GM19351 (cell line): Measurements from ENCODE around the gene DDX43.
A peak's percentile ranks its signal among the peaks of the same experiment; 100 is the strongest.
"Not testable (repeated sequence)": the region's sequence is repeated elsewhere in the genome, so short reads cannot be mapped to it uniquely, and the experiment has no call there.

Source experiments
- ATAC-seq: cut with Tn5 transposase; IDR thresholded peaks from one replicate; pipeline ENCODE4 v1.9.1; 2021; ENCODE audit warnings: mild to moderate bottlenecking, moderate library complexity; ENCODE audit not compliant: unreplicated experiment

Gene DDX43

GRCh38 chr6:73394577-73395354, at the start of gene DDX43:
DDX43 (plus strand) TSS chr6:73394828; CDS start chr6:73394906, 78 bp downstream.
- no peak for ATAC-seq

DNA sequence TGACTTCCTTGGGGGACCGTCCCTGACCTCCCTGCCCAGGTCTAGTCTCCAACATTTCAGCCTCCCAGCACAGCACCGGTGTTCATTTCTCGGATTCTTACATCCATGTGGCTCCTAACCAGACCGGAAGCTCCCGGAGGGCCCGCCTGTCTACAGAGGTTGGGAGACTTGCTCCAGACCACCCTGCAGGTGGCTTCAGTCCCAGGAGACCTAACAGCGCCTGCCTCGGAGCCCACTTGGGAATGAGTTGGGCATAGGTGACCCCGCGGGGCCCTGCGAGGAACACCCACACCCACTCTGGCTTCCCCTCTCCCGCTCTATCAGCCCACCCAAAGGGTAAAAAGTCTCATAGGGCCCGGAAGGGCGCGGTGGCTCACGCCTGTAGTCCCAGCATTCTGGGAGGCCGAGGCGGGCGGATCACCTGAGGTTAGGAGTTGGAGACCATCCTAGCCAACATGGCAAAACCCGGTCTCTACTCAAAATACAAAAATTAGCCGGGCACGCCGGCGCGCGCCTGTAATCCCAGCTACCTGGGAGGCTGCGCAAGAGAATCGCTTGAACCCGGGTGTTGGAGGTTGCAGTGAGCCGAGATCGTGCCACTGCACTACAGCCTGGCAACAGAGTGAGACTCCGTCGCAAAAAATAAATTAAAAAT, 46.0 kb upstream of the DDX43 start:
- ATAC-seq: no peak

DNA sequence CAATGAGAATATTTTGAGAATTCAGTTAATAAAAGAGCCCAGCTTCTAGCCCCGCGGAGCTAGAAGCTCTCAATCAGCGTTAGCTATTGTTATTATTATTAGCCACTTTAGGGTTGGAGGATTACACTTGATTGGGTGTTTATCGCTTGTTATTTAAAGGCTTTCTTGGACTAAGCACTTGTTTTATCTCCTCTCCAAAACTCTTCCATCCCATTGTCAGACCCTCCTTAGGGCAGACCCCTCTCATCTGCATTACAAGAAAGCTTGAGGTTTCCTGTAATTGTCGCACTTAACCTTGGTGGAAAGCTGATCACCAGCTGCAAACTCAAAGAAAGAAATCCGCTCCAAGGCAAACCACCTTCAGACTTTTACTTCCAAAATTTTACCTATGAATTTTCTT, 45.3 kb upstream of the DDX43 start:
- ATAC-seq: no peak

DNA sequence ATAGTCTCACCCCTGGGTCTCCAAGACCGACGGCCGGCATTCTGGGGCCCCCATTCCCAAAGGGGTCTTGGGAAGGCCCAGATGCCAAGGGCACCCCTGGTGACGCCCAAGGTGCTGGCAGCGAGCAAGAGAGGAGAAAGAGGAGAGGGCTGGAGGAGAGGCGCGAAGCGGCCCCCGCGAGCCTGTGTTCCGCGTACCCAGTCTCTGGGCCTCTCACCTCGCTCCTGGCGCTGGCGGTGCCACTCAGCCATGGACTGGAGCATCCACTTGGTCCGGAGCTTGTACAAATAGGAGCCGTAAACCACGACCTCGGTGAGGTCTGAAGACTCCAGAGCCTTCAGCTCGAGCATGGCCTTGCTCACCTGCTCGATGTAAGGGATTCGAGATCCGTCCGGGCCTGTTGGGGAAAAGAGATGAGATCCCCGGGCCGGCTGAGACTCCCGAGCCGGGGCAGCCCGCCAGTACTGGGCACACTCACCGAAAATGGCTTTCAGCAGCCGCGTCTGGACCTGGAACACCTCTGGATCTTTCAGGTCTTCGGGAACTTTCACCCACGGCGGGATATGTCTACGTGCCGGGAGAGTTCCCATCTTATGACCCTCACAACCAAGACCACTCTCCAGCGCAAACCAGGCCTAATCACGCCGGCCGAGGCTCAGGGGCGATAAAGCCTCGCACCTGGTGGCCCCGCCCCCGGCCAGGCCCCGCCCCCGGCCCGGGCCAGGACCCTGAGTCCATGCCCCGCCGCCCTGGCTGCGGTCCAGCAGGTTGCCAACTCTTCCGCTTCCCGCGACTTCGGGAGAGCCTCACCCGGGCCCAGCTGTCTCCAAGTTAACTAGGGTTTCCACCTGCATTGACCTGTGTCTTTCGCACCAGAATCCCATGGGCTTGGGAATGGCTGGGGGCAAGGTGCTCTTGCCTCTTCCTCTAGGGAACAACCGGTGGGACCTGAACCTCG, 40.7 kb upstream of the DDX43 start, which contains the start of gene DPPA5:
Gene DPPA5, minus strand, starts transcription at position 641 of the 958 bp plus-strand sequence. Its CDS starts 51 bp downstream, at position 590.
- ATAC-seq: no peak

DNA sequence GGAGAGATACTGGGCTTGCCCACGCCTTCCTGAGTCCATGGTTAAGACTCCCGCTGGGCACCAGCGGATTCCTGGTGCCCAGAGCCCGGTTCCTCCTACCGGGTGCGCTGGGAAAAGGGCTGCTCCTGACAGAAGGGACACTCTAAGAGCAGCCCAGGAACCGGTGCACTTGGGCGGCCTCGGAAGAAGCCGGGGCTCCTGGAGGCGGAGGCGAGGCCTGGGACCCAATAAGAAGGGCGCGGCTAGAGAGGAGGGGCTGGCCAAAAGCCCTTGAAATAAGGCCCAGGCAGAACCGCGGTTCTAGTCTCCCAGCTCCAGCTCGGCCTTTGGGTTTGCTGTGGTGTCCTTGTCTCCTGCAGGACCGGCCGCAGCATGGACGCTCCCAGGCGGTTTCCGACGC, 32.3 kb upstream of the DDX43 start, which contains the start of gene KHDC3L:
Gene KHDC3L, plus strand, starts transcription at position 301 of the 400 bp plus-strand sequence. Its CDS starts 72 bp downstream, at position 373.
- no peak for ATAC-seq

DNA sequence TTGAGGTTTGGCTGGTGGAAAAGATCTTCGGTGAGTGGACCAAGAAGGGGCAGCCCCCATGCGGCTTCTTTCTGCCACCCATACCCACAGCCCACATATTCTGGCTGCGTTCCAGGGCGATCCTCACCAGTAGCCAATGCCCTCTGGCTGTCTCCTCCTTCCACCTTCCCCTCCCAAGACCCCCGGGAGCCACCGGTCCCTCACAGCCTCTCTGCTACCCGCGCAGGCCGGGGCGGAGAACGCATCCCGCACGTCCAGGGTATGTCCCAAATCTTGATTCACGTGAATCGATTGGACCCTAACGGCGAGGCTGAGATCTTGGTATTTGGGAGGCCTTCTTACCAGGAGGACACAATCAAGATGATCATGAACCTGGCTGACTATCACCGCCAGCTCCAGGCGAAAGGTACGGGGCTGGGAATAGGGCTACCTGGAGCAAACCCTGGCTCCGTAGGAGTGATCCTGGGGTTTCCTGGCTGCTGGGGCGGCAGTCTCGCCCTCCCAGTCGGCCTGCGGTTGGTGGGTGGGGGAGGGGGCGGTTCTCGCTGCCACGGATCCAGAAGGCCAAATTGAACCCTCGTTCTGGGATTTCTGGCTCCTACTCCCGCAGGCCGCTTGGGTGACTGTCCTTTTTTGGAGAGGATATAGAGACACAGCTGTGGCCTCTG, 31.6 kb upstream of the DDX43 start:
- ATAC-seq: no peak

- ATAC-seq: no peak
Measured at GRCh38 chr6:73363537-73363875, 31.1 kb upstream of the DDX43 start.

DNA sequence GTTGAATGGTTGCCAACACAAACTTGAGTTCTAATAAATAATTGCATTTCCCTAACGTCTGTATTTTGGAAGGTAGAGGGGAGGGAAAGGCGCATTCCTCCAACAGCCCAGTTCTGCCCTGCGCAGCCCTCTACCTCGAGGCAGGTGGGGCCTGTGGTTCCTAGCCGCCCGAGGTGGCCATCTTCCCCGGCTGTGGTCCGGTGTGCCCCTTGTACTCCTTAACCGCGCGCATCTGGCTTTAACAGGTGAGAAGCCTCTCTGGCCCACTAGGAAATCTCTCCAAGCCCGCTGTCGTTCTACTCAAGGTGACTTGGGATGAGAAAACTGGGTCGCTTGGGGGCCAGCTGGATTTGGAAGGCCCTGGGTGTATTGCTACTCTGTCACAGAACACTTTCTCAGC, 30.5 kb upstream of the DDX43 start:
- no peak for ATAC-seq

DNA sequence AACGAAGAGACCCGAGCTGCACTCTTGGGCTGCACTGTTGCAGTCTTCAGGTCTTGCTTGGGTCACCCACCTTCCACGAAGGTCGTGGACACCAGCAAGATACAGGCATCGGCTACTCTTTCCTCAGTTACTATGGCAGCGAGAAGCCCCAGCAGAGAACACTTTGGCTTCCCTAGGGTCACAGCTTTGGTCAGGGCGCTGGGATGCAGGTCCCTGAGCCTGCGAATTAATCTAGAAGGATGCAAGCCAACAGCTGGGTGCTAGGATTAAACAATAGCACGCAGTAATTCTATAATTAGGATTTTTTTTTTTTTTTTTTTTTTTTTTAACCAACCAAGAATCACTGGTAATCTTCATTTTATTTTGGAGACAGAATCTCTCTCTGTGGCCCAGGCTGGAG, 30.1 kb upstream of the DDX43 start:
- no peak for ATAC-seq

DNA sequence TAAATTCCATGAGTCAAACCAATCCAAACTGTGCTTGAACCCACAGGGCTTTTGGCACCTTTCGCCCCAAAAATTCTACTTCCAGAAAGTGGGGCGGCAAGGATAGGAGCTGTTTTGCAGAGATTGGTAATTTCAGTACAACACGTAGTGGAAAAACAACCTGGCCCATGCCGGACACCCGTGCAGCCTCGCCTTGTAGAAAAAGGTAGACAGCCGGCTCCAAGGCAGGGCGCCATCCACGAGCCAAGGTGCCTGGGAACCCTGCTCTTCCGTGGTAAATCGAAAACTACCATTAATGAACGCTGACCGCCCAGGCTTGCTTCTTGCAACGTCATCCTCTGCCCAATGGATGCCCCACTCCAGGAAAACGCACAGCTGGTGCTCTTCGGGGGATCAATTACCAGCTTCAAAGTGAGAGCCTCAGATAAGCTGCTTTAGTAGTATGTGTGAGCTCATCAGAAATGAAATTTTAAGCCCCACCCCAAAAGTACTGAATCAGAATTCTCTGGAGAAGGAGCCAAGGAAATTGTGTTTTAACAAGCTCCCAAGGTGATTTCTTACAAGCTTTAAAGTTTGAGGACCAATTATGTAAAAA, 26.8 kb upstream of the DDX43 start:
- ATAC-seq: no peak

DNA sequence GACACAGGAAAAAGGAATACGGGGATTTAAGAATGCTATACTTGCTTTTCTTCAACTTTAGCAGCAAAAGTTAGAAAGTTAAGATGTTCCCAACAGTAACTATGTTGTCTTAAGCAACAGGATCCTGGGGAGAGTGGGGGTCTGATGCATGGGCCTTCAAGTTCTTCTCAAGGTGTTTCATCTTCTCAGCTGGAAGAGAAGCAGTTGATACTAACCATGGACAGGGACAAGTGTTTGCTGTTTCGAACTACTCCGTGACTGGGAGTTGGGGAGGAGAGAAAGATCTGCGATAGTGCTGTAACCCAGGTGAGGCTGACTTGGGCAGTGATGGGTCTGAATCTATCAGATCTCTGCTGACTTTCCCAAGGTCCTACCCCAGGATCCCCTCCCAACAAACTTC, 26.0 kb upstream of the DDX43 start:
- no peak for ATAC-seq

DNA sequence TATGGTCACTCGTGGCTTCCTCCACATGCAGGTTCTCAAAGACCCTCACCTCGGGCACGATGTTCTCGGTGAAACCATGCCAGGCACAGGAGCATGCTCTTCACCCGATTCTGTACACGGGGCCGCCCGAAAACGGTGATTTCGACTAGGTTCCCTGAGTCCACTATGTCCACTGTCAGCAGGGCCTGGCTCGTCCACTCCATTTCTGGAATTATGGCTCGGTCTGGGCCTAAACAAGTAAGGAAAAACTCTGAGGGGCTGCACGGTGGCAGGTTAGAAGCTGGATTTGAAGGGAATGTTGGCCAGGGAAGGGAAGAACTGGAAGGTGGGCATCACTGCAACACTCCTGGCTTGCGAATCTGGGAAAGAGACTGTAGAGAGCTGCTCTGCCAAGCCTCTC, 25.5 kb upstream of the DDX43 start:
- ATAC-seq: no peak

DNA sequence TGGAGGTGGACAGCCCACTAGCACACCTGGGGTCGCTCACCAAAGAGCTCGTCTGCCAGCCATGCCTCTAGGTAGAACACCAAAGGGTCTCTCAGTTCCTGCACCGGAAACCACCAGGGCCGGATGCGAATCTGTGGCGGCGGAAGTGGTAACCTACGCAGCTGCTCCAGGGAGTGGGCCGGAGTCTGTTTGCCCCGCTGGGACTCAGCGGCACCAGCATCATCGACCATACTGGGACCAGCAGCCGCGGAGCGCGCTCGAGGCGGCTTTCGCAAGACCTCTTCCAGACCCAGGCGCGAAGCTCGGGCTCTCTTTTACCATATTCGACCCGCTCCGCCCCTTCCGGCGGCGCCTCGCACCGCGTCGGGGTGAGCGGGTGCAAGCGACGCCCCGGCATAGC, 25.1 kb upstream of the DDX43 start, which contains the start of gene OOEP:
Gene OOEP, minus strand, starts transcription at position 335 of the 400 bp plus-strand sequence. Its CDS starts 105 bp downstream, at position 230.
- no peak for ATAC-seq

GRCh38 chr6:73371984-73372383, 22.6 kb upstream of the DDX43 start:
- no peak for ATAC-seq

DNA sequence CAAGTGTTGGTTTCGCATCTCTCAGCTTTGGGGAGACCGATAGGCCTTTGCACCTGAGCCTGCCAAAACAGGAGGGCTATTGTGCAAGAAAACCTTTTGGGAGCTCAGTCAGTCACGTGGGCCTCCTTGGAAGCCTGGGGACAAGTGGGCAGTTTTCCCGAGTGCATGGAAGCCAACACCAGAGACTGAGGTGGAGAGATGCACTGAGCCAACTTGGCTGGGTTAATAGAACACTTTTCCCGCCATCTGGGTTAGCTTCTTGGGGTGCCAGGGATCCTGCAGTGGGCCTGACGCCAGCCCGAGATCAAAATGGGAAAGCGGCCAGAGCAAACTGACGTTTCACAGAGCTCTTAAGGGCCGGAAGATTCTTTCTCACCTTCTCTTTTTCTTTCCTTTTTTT, 22.1 kb upstream of the DDX43 start:
- no peak for ATAC-seq

DNA sequence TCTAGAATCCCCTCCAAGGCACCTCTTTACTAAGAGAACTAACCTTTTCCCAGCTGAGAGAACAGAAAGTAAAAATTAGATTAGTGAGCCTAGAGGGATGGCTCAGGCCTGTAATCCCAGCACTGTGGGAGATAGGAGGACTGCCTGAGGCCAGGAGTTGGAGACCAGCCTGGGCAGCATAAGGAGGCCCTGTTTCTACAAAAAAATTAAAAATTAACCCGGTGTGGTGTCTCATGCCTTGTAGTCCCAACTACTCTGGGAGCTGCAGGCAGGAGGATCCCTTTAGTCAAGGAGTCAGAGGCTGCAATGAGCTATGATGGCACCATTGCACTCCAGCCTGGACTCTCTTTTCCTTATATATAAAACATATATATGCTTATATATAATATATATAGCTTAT, 19.4 kb upstream of the DDX43 start:
- no peak for ATAC-seq

GRCh38 chr6:73377225-73377624, 17.4 kb upstream of the DDX43 start:
- no peak for ATAC-seq

DNA sequence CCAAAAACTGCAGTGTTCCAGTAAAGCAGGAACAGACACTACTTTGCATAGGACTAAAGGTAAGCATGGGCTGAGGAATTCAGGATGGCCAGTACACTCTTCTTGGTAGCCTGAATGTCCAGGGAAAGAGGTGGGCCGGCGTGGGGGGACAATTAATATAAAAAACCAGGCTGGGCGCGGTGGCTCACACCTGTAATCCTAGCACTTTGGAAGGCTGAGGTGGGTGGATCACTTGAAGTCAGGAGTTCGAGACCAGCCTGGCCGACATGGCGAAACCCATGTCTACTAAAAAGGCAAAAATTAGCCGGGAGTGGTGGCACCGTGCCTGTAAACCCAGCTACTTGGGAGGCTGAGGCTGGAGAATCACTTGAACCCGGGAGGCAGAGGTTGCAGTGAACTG, 13.1 kb upstream of the DDX43 start:
- ATAC-seq: not testable (repeated sequence)

GRCh38 chr6:73382462-73383113, 12.0 kb upstream of the DDX43 start:
- no peak for ATAC-seq

DNA sequence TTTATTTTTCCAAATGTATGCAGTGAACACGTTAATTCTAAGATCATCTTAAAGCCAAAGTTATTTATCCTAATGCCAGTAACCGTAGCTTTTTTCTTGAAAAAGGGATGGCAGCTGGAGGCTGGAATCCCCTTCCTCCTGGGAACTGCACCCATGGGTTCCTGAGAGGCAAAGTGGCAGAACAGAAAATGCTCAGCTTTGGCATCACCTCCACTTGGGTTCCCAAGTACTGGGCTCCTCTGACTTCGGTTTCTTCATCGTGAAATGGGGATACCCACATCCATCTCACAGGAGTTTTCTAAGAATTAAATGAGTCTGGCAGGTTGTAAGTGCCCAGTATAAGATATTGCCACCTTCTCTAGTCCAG, 6.2 kb upstream of the DDX43 start:
- peak; percentile 9 for ATAC-seq
